Measurements from ENCODE around the gene TNS1. TPM values are rescaled to one million over a fixed set of nuclear protein-coding genes. Genes with fewer than 3 reads are reported as not detected.

The TNS1 gene
- total and polyA plus RNA-seq, 9 of the 15 experiments (the other 6 are each of a cell fraction or from before 2014, with no cell fraction given) = 0.13 to 2.7 (median 0.77) TPM

DNA sequence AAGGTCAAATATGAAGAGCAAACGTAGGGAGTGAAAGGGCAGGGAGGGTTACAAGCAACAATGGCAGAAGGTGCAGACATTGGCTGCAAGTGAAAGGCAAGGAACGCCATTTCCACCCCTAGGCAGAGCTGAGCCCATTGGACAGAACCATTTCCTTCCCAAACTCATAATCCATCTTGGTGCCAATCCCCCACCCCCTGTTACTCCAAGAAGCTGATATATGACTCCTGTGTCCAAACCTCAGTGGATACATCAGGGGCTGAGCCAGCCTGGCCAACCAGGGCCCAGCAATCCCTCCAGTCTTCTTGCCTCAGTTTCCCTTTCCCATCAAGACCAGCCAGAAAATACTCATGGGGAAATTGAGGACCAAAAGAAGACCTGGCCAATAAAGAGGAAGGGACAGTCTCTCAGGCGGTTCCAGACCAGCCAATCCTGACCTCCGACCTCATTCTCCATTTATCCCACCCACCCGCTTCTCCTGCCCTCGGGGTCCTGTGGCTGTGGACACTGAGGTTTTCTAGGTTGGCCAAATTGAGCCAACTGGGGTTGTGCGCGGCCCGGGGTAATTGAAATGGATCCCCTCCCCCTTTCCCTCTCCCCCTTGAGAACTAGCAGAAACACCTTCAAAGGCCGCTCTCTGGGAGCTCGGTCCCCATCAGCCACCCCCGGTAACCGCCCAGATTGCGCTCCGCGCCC is 24.8 kb downstream of the TNS1 start:
- FAIRE-seq = no peak
- in situ Hi-C loops (cut with MboI) (no loop called here), intact Hi-C loops (cut with micrococcal nuclease) (no loop called here)
- Histone ChIP-seq H3K4me2 (ENCODE audit: insufficient read depth, low read length) (no peak overlapping the region), H2AFZ (ENCODE audit: low read depth, low read length) (no peak overlapping the region), H3K79me2 (ENCODE audit: control insufficient read depth, insufficient read depth, low read length) (no peaks in the 10 kb centered on the region), H3K9ac (ENCODE audit: insufficient read depth in 1 of 2, low read depth in 2 of 2, low read length in 2 of 2) (no peak overlapping the region), H3K27me3 (ENCODE audit: control insufficient read depth in 2 of 2, insufficient read depth in 2 of 2, low read length in 2 of 2) (peaks cover 0 to 34% of the 10 kb centered on the region in 2 experiments; a peak in 2 of 5 replicates), H3K4me1 (replicated peaks in 1 of 2; ENCODE audit: control insufficient read depth in 2 of 2, insufficient read depth in 2 of 2, low read length in 2 of 2) (no peaks in the 10 kb centered on the region), H4K20me1 (replicated peaks; ENCODE audit: control insufficient read depth, insufficient read depth, low read length) (no peaks in the 10 kb centered on the region), H3K9me3 (replicated peaks; ENCODE audit: control insufficient read depth, insufficient read depth, low read depth, low read length) (no peaks in the 10 kb centered on the region), H3K4me3 (no peak overlapping the region), H3K9me1 (ENCODE audit: control insufficient read depth, insufficient read depth, low read length) (no peaks in the 10 kb centered on the region), H3K36me3 (ENCODE audit: control insufficient read depth, insufficient read depth, low read length) (no peaks in the 10 kb centered on the region), H3K27ac (ENCODE audit: extremely low read depth, low read depth, low read length) (no peak overlapping the region)
- no peak for DNase-seq (ENCODE audit: extremely low read depth in 1 of 4, low spot score in 3 of 4)
- POLR2A ChIA-PET = interaction anchor here (1.4 kb wide), 1 partner anchor 10 kb away, joined by 4 read pairs; no protein-coding TSS in a partner anchor
- WGBS (ENCODE audit: insufficient coverage, low coverage, missing lambda C conversion rate) = 0% methylated on average over 6 of the region's 16 CpGs
- CTCF ChIA-PET (ENCODE audit: low intra/inter-chr PET ratio) = no interaction called here
- TF ChIP-seq TAF15 (IDR thresholded peaks at IDR 0.05; ENCODE audit: low read depth, low read length) (no peak), ZBED1 (IDR thresholded peaks at IDR 0.05) (no peak), TAL1 (IDR thresholded peaks at IDR 0.05) (no peak)
- TF ChIP-seq, protein P1, sequence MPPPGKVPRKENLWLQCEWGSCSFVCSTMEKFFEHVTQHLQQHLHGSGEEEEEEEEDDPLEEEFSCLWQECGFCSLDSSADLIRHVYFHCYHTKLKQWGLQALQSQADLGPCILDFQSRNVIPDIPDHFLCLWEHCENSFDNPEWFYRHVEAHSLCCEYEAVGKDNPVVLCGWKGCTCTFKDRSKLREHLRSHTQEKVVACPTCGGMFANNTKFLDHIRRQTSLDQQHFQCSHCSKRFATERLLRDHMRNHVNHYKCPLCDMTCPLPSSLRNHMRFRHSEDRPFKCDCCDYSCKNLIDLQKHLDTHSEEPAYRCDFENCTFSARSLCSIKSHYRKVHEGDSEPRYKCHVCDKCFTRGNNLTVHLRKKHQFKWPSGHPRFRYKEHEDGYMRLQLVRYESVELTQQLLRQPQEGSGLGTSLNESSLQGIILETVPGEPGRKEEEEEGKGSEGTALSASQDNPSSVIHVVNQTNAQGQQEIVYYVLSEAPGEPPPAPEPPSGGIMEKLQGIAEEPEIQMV (tag; conservative IDR thresholded peaks at IDR 0.05; ENCODE audit: low read depth) = no peak
- no TSS peak for BruUV-seq (replicated peaks)
- no peak for ATAC-seq

Data from K562 (cell line).